HepG2 (cell line): ENCODE results near the gene URB1. TPM values are rescaled to one million over a fixed set of nuclear protein-coding genes. Genes with fewer than 3 reads are reported as not detected.

Source experiments
- ATAC-seq: fragments of 200-7000 bp; cut with Tn5 transposase; 3 replicates; pipeline ENCODE4 v1.9.1; 2020; ENCODE audit warnings: mild to moderate bottlenecking, moderate library complexity
- BruUV-seq: library from RNA; stranded (reverse); fragments of 400-500 nt; replicated peaks from 2 replicates; lab custom pipeline; 2021; lab: Mats Ljungman, UMichigan
- CTCF ChIA-PET: fragments of 300-600 bp; formaldehyde crosslinking; extraction: SDS; loops from one replicate; lab custom pipeline; 2021; ENCODE audit warnings: low total read pairs, inconsistent platforms, low intra/inter-chr PET ratio; lab: Yijun Ruan, JAX
- POLR2A ChIA-PET: fragments of 350-600 bp; sonication (Branson Sonifier 250); formaldehyde crosslinking; loops from one replicate; lab custom pipeline; 2020; ENCODE audit warnings: antibody characterized with exemption, inconsistent platforms; lab: Yijun Ruan, JAX
- DNase-seq: peaks from one replicate; pipeline ENCODE4 v3.0.0-alpha.2; 2015; ENCODE audit warnings: low spot score
- FAIRE-seq: peaks from 3 replicates; lab custom pipeline; 2011; peaks lifted over from hg19 to GRCh38; lab: Jason Lieb, UNC
- H2AFZ ChIP-seq: one replicate; pipeline ENCODE4 v1.6.1; 2011; ENCODE audit warnings: low read length, inconsistent platforms
- H3K27ac ChIP-seq: fragments of 300-600 bp; 3 replicates; pipeline ENCODE4 v1.8.0; 2011; ENCODE audit warnings: mixed run types, mild to moderate bottlenecking, mixed read lengths, low read length, inconsistent platforms; ENCODE audit not compliant: insufficient read depth; ENCODE audit errors: extremely low read length
- H3K27me3 ChIP-seq, 2 experiments: fragments of 200-600 bp in 1 of 2; 2 replicates in 1 of 2; 3 replicates in 1 of 2; pipeline versions ENCODE4 v1.6.0 to v1.8.0; 2011; ENCODE audit warnings: low read length in 2 of 2, mild to moderate bottlenecking in 2 of 2, moderate library complexity in 2 of 2, inconsistent platforms in 1 of 2; ENCODE audit not compliant: insufficient read depth in 2 of 2, control insufficient read depth in 1 of 2
- H3K36me3 ChIP-seq, 2 experiments: fragments of 200-600 bp in 1 of 2; replicated peaks in 1 of 2; 2 replicates in 1 of 2; 3 replicates in 1 of 2; pipeline versions ENCODE4 v1.5.1 to v1.8.0; 2011; ENCODE audit warnings: low read length in 2 of 2, inconsistent platforms in 1 of 2; ENCODE audit not compliant: insufficient read depth in 2 of 2, control insufficient read depth in 1 of 2
- H3K4me1 ChIP-seq: 2 replicates; pipeline ENCODE4 v1.5.1; 2012; ENCODE audit warnings: low read length, inconsistent platforms; ENCODE audit not compliant: insufficient read depth
- H3K4me2 ChIP-seq: 2 replicates; pipeline ENCODE4 v1.6.0; 2011; ENCODE audit warnings: low read depth, low read length, inconsistent platforms
- H3K4me3 ChIP-seq, 3 experiments: fragments of 200-600 bp in 1 of 3; sonication (generic), shearing (Covaris generic) in 1 of 3; replicated peaks in 1 of 3; 2 replicates each; pipeline ENCODE4 v1.5.1; 2011 to 2016; ENCODE audit warnings: low read length in 3 of 3, inconsistent platforms in 2 of 3, low read depth in 2 of 3, mild to moderate bottlenecking in 2 of 3, control low read depth in 1 of 3, mixed read lengths in 1 of 3; ENCODE audit not compliant: insufficient read depth in 1 of 3
- H3K79me2 ChIP-seq: one replicate; pipeline ENCODE4 v1.6.1; 2011; ENCODE audit warnings: low read length, inconsistent platforms; ENCODE audit not compliant: insufficient read depth
- H3K9ac ChIP-seq: 2 replicates; pipeline ENCODE4 v1.6.0; 2011; ENCODE audit warnings: mild to moderate bottlenecking, low read depth, low read length, inconsistent platforms; ENCODE audit not compliant: insufficient read depth
- H3K9me3 ChIP-seq: 2 replicates; pipeline ENCODE4 v1.5.1; 2012; ENCODE audit warnings: mild to moderate bottlenecking, low read length
- H4K20me1 ChIP-seq: 2 replicates; pipeline ENCODE4 v1.6.0; 2011; ENCODE audit warnings: inconsistent platforms, mild to moderate bottlenecking, low read length, moderate library complexity; ENCODE audit not compliant: insufficient read depth
- DMAP1 ChIP-seq: IDR thresholded peaks from 2 replicates; pipeline ENCODE4 v1.6.1; 2016
- ELF4 ChIP-seq: sonication (generic); formaldehyde crosslinking; IDR thresholded peaks from 2 replicates; pipeline ENCODE4 v1.5.0; 2020; ENCODE audit warnings: missing genetic modification reagents, mild to moderate bottlenecking, moderate library complexity, borderline replicate concordance
- KDM2A ChIP-seq: sonication (generic); formaldehyde crosslinking; IDR thresholded peaks from 2 replicates; pipeline ENCODE4 v1.4.0; 2020; ENCODE audit warnings: low read depth, missing genetic modification reagents, borderline replicate concordance
- NFIB ChIP-seq: sonication (generic); formaldehyde crosslinking; IDR thresholded peaks from 2 replicates; pipeline ENCODE4 v1.9.0; 2021; ENCODE audit warnings: missing genetic modification reagents, mild to moderate bottlenecking, borderline replicate concordance
- YY1 ChIP-seq: IDR thresholded peaks from 2 replicates; pipeline ENCODE4 v1.6.1; 2011; ENCODE audit warnings: low read length, low read depth, moderate library complexity, mild to moderate bottlenecking; ENCODE audit not compliant: insufficient read depth, insufficient replicate concordance
- ZBTB40 ChIP-seq, 2 experiments: fragments of 450-650 bp in 1 of 2; sonication (generic) in 1 of 2; formaldehyde crosslinking in 1 of 2; IDR thresholded peaks; 2 replicates each; pipeline versions ENCODE4 v1.6.1 to v1.8.0; 2016 to 2022; ENCODE audit warnings: antibody characterized with exemption in 1 of 2, mild to moderate bottlenecking in 1 of 2, missing genetic modification reagents in 1 of 2
- ZBTB7A ChIP-seq: sonication (generic); formaldehyde crosslinking; IDR thresholded peaks from 2 replicates; pipeline ENCODE4 v1.8.0; 2022; ENCODE audit warnings: mild to moderate bottlenecking, missing genetic modification reagents
- ZNF468 ChIP-seq: sonication (generic); formaldehyde crosslinking; IDR thresholded peaks from 2 replicates; pipeline ENCODE4 v1.8.0; 2022; ENCODE audit warnings: mild to moderate bottlenecking, moderate library complexity, missing genetic modification reagents
- ZNF577 ChIP-seq: sonication (generic); formaldehyde crosslinking; IDR thresholded peaks from 2 replicates; pipeline ENCODE4 v1.4.0; 2020; ENCODE audit warnings: mild to moderate bottlenecking, low read depth, missing genetic modification reagents, borderline replicate concordance
- ZXDC ChIP-seq: sonication (generic); formaldehyde crosslinking; IDR thresholded peaks from 2 replicates; pipeline ENCODE4 v1.5.0; 2020; ENCODE audit warnings: mild to moderate bottlenecking, missing genetic modification reagents
- WGBS: methylation state at CpG from one replicate; pipeline ENCODE4 v1.1.6; 2017; ENCODE audit warnings: low lambda C conversion rate; 5-methylcytosine and 5-hydroxymethylcytosine counted together
- in situ Hi-C: cut with HindIII; loops from 2 replicates; pipeline ENCODE4 v1.10.0; 2017; ENCODE audit warnings: low pct_unique_long_range_greater_than_20kb; ENCODE audit not compliant: extremely low pct_ligation_motif_present
- intact Hi-C: fragments of 100-400 bp; cut with micrococcal nuclease; formaldehyde crosslinking; loops from one replicate; pipeline ENCODE4 v1.10.0; 2022; ENCODE audit not compliant: unreplicated experiment
- polyA plus RNA-seq, 8 experiments: library from polyadenylated mRNA; depleted of rRNA in 3 of 8; stranded (reverse) in 7 of 8; unstranded in 1 of 8; fragments of >200 nt; fragmentation: Illumina TruSeq in 4 of 8; extraction: Trizol in 4 of 8; gene quantifications; 2 replicates each; pipeline versions ENCODE4 v1.2.1 to v1.2.3, GENCODE V29; 2011 to 2016; ENCODE audit warnings: low read depth in 4 of 8, missing spikeins in 1 of 8, mixed read lengths in 1 of 8; ENCODE audit not compliant: insufficient read depth in 1 of 8
- total RNA-seq, 5 experiments: library from RNA; depleted of rRNA; stranded (reverse); fragments of >200 nt; fragmentation: Illumina TruSeq; extraction: Trizol; gene quantifications; 2 replicates each; pipeline ENCODE4 v1.2.3, GENCODE V29; 2016; ENCODE audit warnings: low read depth in 1 of 5

URB1 gene
- total and polyA plus RNA-seq, 2 of the 13 experiments (the other 11 are each of a cell fraction or from before 2014, with no cell fraction given): 4.5 to 16.7 TPM

- H3K27ac ChIP-seq: peak within 1 kb of the TSS; percentile 68
- FAIRE-seq (peak; percentile 77), DNase-seq (peak; percentile 89), ATAC-seq (peak; percentile 94)
- POLR2A ChIA-PET: interaction anchor here (0.6 to 1.5 kb wide), 4 partner anchors 20 to 548 kb away, joined by 3 to 4 read pairs (median 4); partner anchors contain the start of gene MRAP
- peak within 1 kb of the TSS; percentile 87 to 92 (median 92) for H3K4me3 ChIP-seq
- WGBS: 1% methylated on average over 28 of the region's 69 CpGs
- BruUV-seq: no TSS peak
- H3K36me3 ChIP-seq: 0 out of 5 replicates have a peak, but pooled peaks cover 0 to 3% of the 10 kb centered on the region in 2 experiments
- intact Hi-C loops (loop anchor here (5.0 to 10.0 kb wide), 2 partner anchors 56 to 319 kb away; no protein-coding TSS in a partner anchor), in situ Hi-C loops (no loop called here)
- H3K79me2 ChIP-seq: peaks cover 25% of the 10 kb centered on the region
- H3K9me3 ChIP-seq: no peaks in the 10 kb centered on the region
- CTCF ChIA-PET: no interaction called here
- peak within 1 kb of the TSS; percentile 91 for H2AFZ ChIP-seq
- peaks cover 27% of the 10 kb centered on the region for H3K4me1 ChIP-seq
- H4K20me1 ChIP-seq: no peaks in the 10 kb centered on the region
- H3K9ac ChIP-seq: peak within 1 kb of the TSS; percentile 75
- peak within 1 kb of the TSS; percentile 93 for H3K4me2 ChIP-seq
- H3K27me3 ChIP-seq: no peaks in the 10 kb centered on the region
- no peak for TF ChIP-seq ZNF577 (CRISPR knock-in tag)
- peak; percentile 87 for TF ChIP-seq YY1
- TF ChIP-seq NFIB: no peak
- peak; percentile 91 for TF ChIP-seq KDM2A
- peak; percentile 40; the same call in 1 of the 2 replicates for TF ChIP-seq DMAP1 (CRISPR knock-in tag)
- TF ChIP-seq ELF4 (CRISPR knock-in tag): no peak
- no peak; the same call in 1 of the 2 replicates for TF ChIP-seq ZXDC (CRISPR knock-in tag)
- no peak for TF ChIP-seq ZNF468 (CRISPR knock-in tag)
- no peak for TF ChIP-seq ZBTB40 (IDR thresholded peaks at IDR 0.05)
- peak; percentile 45; the same call in 1 of the 2 replicates for TF ChIP-seq ZBTB40 (CRISPR knock-in tag; IDR thresholded peaks at IDR 0.05)
- TF ChIP-seq ZBTB7A (CRISPR knock-in tag): no peak
Observed at GRCh38 chr21:32278518-32279376, 114.1 kb downstream of the URB1 start, which contains the start of gene MIS18A. TSS of gene MIS18A (minus strand) at chr21:32279049. CDS start at chr21:32279014, 35 bp downstream.
